Loucy (cell line): ENCODE data around the gene PACSIN2.

Experiments used
- CTCF ChIP-seq: fragments of 200-600 bp; sonication (generic); conservative IDR thresholded peaks from 2 replicates; pipeline ENCODE4 v1.5.1; 2014; ENCODE audit warnings: mild to moderate bottlenecking, antibody characterized with exemption, low read length
- EZH2phosphoT487 ChIP-seq: fragments of 200-600 bp; IDR thresholded peaks from 2 replicates; pipeline ENCODE4 v1.6.1; 2018; ENCODE audit warnings: antibody characterized with exemption, mild to moderate bottlenecking, moderate library complexity, borderline replicate concordance

- TF ChIP-seq CTCF, result no peak
- TF ChIP-seq EZH2phosphoT487, result no peak
Measured at GRCh38 chr22:43044290-43044712, 29.4 kb upstream of the PACSIN2 start.
